K562 (cell line): ENCODE measurements around the gene CCDC33. TPM values are rescaled to one million over a fixed set of nuclear protein-coding genes. Genes with fewer than 3 reads are reported as not detected.

Experiments used
- ATAC-seq: fragments of 200-7000 bp; cut with Tn5 transposase; 3 replicates; pipeline ENCODE4 v1.9.1; 2020; ENCODE audit warnings: moderate library complexity
- BruUV-seq: library from RNA; stranded (reverse); fragments of 400-500 nt; replicated peaks from 2 replicates; lab custom pipeline; 2021; lab: Mats Ljungman, UMichigan
- CTCF ChIA-PET: fragments of 300-600 bp; formaldehyde crosslinking; extraction: SDS; loops from one replicate; lab custom pipeline; 2021; ENCODE audit warnings: low intra/inter-chr PET ratio; lab: Yijun Ruan, JAX
- POLR2A ChIA-PET: fragments of 300-600, 350-650 bp; sonication (Branson Sonifier 250); formaldehyde crosslinking; extraction: SDS; loops from one replicate; lab custom pipeline; 2021; ENCODE audit warnings: antibody characterized with exemption, inconsistent platforms; lab: Yijun Ruan, JAX
- DNase-seq, 4 experiments: peaks; one replicate each; pipeline versions ENCODE4 v3.0.0 to v3.0.0-alpha.2; 2011 to 2018; ENCODE audit warnings: low spot score in 3 of 4, mixed read lengths in 3 of 4; ENCODE audit errors: extremely low read depth in 1 of 4
- FAIRE-seq: peaks from 2 replicates; lab custom pipeline; 2011; peaks lifted over from hg19 to GRCh38; lab: Jason Lieb, UNC
- H2AFZ ChIP-seq: 2 replicates; pipeline ENCODE4 v1.6.0; 2011; ENCODE audit warnings: low read depth, low read length, control low read depth, inconsistent platforms
- H3K27ac ChIP-seq: fragments of 200-600 bp; 3 replicates; pipeline ENCODE4 v1.8.0; 2011; ENCODE audit warnings: low read depth, mild to moderate bottlenecking, control low read depth, inconsistent platforms, low read length, moderate library complexity, mixed read lengths; ENCODE audit errors: extremely low read depth
- H3K27me3 ChIP-seq, 2 experiments: fragments of 300-600 bp in 1 of 2; 2 replicates in 1 of 2; 3 replicates in 1 of 2; pipeline versions ENCODE4 v1.6.0 to v1.8.0; 2011; ENCODE audit warnings: inconsistent platforms in 2 of 2, low read length in 2 of 2, mild to moderate bottlenecking in 1 of 2, mixed read lengths in 1 of 2, moderate library complexity in 1 of 2; ENCODE audit not compliant: control insufficient read depth in 2 of 2, insufficient read depth in 2 of 2
- H3K36me3 ChIP-seq: fragments of 300-600 bp; 3 replicates; pipeline ENCODE4 v1.8.0; 2011; ENCODE audit warnings: mild to moderate bottlenecking, low read length, inconsistent platforms; ENCODE audit not compliant: control insufficient read depth, insufficient read depth
- H3K4me1 ChIP-seq, 2 experiments: fragments of 200-600 bp in 1 of 2; replicated peaks in 1 of 2; 2 replicates in 1 of 2; 3 replicates in 1 of 2; pipeline versions ENCODE4 v1.5.1 to v1.8.0; 2011; ENCODE audit warnings: inconsistent platforms in 2 of 2, low read length in 2 of 2, mild to moderate bottlenecking in 1 of 2, mixed read lengths in 1 of 2, moderate library complexity in 1 of 2; ENCODE audit not compliant: control insufficient read depth in 2 of 2, insufficient read depth in 2 of 2
- H3K4me2 ChIP-seq: 2 replicates; pipeline ENCODE4 v1.6.1; 2011; ENCODE audit warnings: low read length, control low read depth, inconsistent platforms, mixed read lengths; ENCODE audit not compliant: insufficient read depth
- H3K4me3 ChIP-seq: fragments of 200-600 bp; sonication (generic), shearing (Covaris generic); 2 replicates; pipeline ENCODE4 v1.5.1; 2016; ENCODE audit warnings: control low read depth, inconsistent platforms
- H3K79me2 ChIP-seq: fragments of 200-600 bp; 3 replicates; pipeline ENCODE4 v1.8.0; 2011; ENCODE audit warnings: low read length, inconsistent platforms; ENCODE audit not compliant: control insufficient read depth, insufficient read depth
- H3K9ac ChIP-seq, 2 experiments: 2 replicates each; pipeline versions ENCODE4 v1.6.0 to v1.6.1; 2011; ENCODE audit warnings: low read depth in 2 of 2, low read length in 2 of 2, control low read depth in 1 of 2, inconsistent platforms in 1 of 2, mild to moderate bottlenecking in 1 of 2, mixed read lengths in 1 of 2; ENCODE audit not compliant: insufficient read depth in 1 of 2
- H3K9me1 ChIP-seq: one replicate; pipeline ENCODE4 v1.6.0; 2011; ENCODE audit warnings: inconsistent platforms, mild to moderate bottlenecking, low read length, moderate library complexity; ENCODE audit not compliant: control insufficient read depth, insufficient read depth
- H3K9me3 ChIP-seq: replicated peaks from 2 replicates; pipeline ENCODE4 v1.5.1; 2011; ENCODE audit warnings: low read depth, low read length, inconsistent platforms; ENCODE audit not compliant: control insufficient read depth, insufficient read depth
- H4K20me1 ChIP-seq: replicated peaks from 2 replicates; pipeline ENCODE4 v1.6.1; 2011; ENCODE audit warnings: low read length, inconsistent platforms, mixed read lengths; ENCODE audit not compliant: control insufficient read depth, insufficient read depth
- BRD4 ChIP-seq: fragments of 200-600 bp; sonication (generic); IDR thresholded peaks from 2 replicates; pipeline ENCODE4 v1.6.1; 2017; ENCODE audit warnings: inconsistent platforms
- CBFA2T2 ChIP-seq: fragments of 450-650 bp; conservative IDR thresholded peaks from 2 replicates; pipeline ENCODE4 v1.6.1; 2017; ENCODE audit warnings: mild to moderate bottlenecking
- DMBX1 ChIP-seq: fragments of 250-450 bp; sonication (Bioruptor Pico); IDR thresholded peaks from 2 replicates; pipeline ENCODE4 v1.8.0; 2022; ENCODE audit warnings: inconsistent platforms, mild to moderate bottlenecking, moderate library complexity, borderline replicate concordance
- ETV6 ChIP-seq, 3 experiments: fragments of 150-350 bp in 1 of 3; sonication (generic) in 1 of 3; formaldehyde crosslinking in 1 of 3; IDR thresholded peaks; 2 replicates each; pipeline versions ENCODE4 v1.6.1 to v1.8.0; 2014 to 2022; ENCODE audit warnings: borderline replicate concordance in 2 of 3, low read depth in 2 of 3, antibody characterized with exemption in 1 of 3, low read length in 1 of 3, mild to moderate bottlenecking in 1 of 3, missing genetic modification reagents in 1 of 3
- KLF16 ChIP-seq: IDR thresholded peaks from 2 replicates; pipeline ENCODE4 v1.6.1; 2016; ENCODE audit warnings: antibody characterized with exemption
- MCM2 ChIP-seq: fragments of 450-650 bp; IDR thresholded peaks from 2 replicates; pipeline ENCODE4 v1.6.1; 2017; ENCODE audit warnings: low read depth, mild to moderate bottlenecking
- NBN ChIP-seq: fragments of 450-650 bp; IDR thresholded peaks from 2 replicates; pipeline ENCODE4 v1.6.1; 2016; ENCODE audit warnings: low read depth, mild to moderate bottlenecking
- NKRF ChIP-seq: fragments of 450-650 bp; IDR thresholded peaks from 2 replicates; pipeline ENCODE4 v1.6.1; 2016; ENCODE audit warnings: borderline replicate concordance
- SMARCE1 ChIP-seq: fragments of 450-650 bp; IDR thresholded peaks from 2 replicates; pipeline ENCODE4 v1.7.1; 2016; ENCODE audit warnings: mild to moderate bottlenecking
- THAP12 ChIP-seq: fragments of 250-450 bp; sonication (Bioruptor Pico); IDR thresholded peaks from 2 replicates; pipeline ENCODE4 v1.9.0; 2021; ENCODE audit warnings: mild to moderate bottlenecking, inconsistent platforms
- ZNF134 ChIP-seq: fragments of 250-450 bp; sonication (Bioruptor Pico); conservative IDR thresholded peaks from 2 replicates; pipeline ENCODE4 v1.4.0; 2020
- ZNF41 ChIP-seq: fragments of 250-450 bp; sonication (Bioruptor Pico); conservative IDR thresholded peaks from 2 replicates; pipeline ENCODE4 v1.4.0; 2020; ENCODE audit warnings: mild to moderate bottlenecking
- ZNF507 ChIP-seq: conservative IDR thresholded peaks from 2 replicates; pipeline ENCODE4 v1.6.1; 2017; ENCODE audit warnings: missing genetic modification characterization, missing compliant biosample characterization
- in situ Hi-C: fragments of 300-500 bp; cut with MboI; formaldehyde crosslinking; loops from 4 replicates; pipeline ENCODE4 v1.15.0; 2018; ENCODE audit warnings: inconsistent platforms, mixed read lengths
- intact Hi-C: fragments of 100-400 bp; cut with micrococcal nuclease; formaldehyde crosslinking; loops from 2 replicates; pipeline ENCODE4 v1.14.2; 2022
- polyA plus RNA-seq, 8 experiments: library from polyadenylated mRNA; depleted of rRNA in 4 of 8; stranded (reverse) in 5 of 8; unstranded in 3 of 8; fragments of >200 nt; fragmentation: Nextera tagmentation in 2 of 8; fragmentation: Illumina TruSeq in 1 of 8; extraction: Ambion mirVana in 2 of 8; extraction: Trizol in 1 of 8; gene quantifications; 2 replicates each; pipeline versions ENCODE4 v1.2.1 to v1.2.3, GENCODE V29; 2011 to 2014; ENCODE audit warnings: inconsistent platforms in 1 of 8, missing spikeins in 1 of 8
- total RNA-seq, 7 experiments: library from RNA; depleted of rRNA in 6 of 7; stranded (reverse); fragments of >200 nt in 6 of 7; fragmentation: Illumina TruSeq in 2 of 7; extraction: Trizol in 2 of 7; gene quantifications; 2 replicates each; pipeline versions ENCODE4 v1.2.1 to v1.2.3, GENCODE V29; 2011 to 2021; ENCODE audit warnings: low replicate concordance in 1 of 7

CCDC33 gene
- total and polyA plus RNA-seq, 9 of the 15 experiments (the other 6 are each of a cell fraction or from before 2014, with no cell fraction given), result 0.08 to 1.1 (median 0.15) TPM; not detected in 4

GRCh38 chr15:74289671-74290070, 53.5 kb downstream of the CCDC33 start:
- Histone ChIP-seq H3K79me2 (no peaks in the 10 kb centered on the region), H3K27me3 (peaks cover 0 to 15% of the 10 kb centered on the region in 2 experiments; a peak in 1 of 5 replicates), H3K4me3 (no peak overlapping the region), H4K20me1 (peaks cover 18% of the 10 kb centered on the region), H3K4me1 (peaks cover 5 to 13% of the 10 kb centered on the region in 2 experiments; a peak in 4 of 5 replicates), H3K9me3 (no peaks in the 10 kb centered on the region), H2AFZ (no peak overlapping the region), H3K36me3 (no peaks in the 10 kb centered on the region), H3K27ac (no peak overlapping the region), H3K4me2 (no peak overlapping the region), H3K9ac (no peak overlapping the region), H3K9me1 (peaks cover 3% of the 10 kb centered on the region)
- BruUV-seq, result no TSS peak
- TF ChIP-seq ZNF134 (CRISPR knock-in tag), result no peak
- no peak for TF ChIP-seq KLF16
- TF ChIP-seq ZNF41, result no peak
- no peak for TF ChIP-seq CBFA2T2
- TF ChIP-seq SMARCE1, result no peak
- FAIRE-seq (no peak), ATAC-seq (no peak), DNase-seq (no peak)
- intact Hi-C loops (loop anchor here (10.0 kb wide), 1 partner anchor 45 kb away; no protein-coding TSS in a partner anchor), in situ Hi-C loops (loop anchor here (25.0 kb wide), 1 partner anchor 1652 kb away; no protein-coding TSS in a partner anchor)
- ChIA-PET CTCF (no interaction called here), POLR2A (no interaction called here)

- CTCF ChIA-PET, result interaction anchor here (0.6 kb wide), 1 partner anchor 19 kb away, joined by 4 read pairs; no protein-coding TSS in a partner anchor
- Histone ChIP-seq H3K4me2 (no peak overlapping the region), H3K4me3 (no peak overlapping the region), H3K9ac (no peak overlapping the region), H3K4me1 (peaks cover 5 to 13% of the 10 kb centered on the region in 2 experiments; a peak in 4 of 5 replicates), H3K79me2 (no peaks in the 10 kb centered on the region), H3K36me3 (no peaks in the 10 kb centered on the region), H3K9me3 (no peaks in the 10 kb centered on the region), H3K9me1 (peaks cover 3% of the 10 kb centered on the region), H3K27ac (no peak overlapping the region), H4K20me1 (peaks cover 21% of the 10 kb centered on the region), H2AFZ (no peak overlapping the region), H3K27me3 (0 out of 5 replicates have a peak, but pooled peaks cover 0 to 6% of the 10 kb centered on the region in 2 experiments)
- in situ Hi-C loops (loop anchor here (25.0 kb wide), 1 partner anchor 1653 kb away; no protein-coding TSS in a partner anchor), intact Hi-C loops (loop anchor here (10.0 kb wide), 1 partner anchor 46 kb away; no protein-coding TSS in a partner anchor)
- POLR2A ChIA-PET, result interaction anchor here (0.7 to 1.0 kb wide), 2 partner anchors 29 to 144 kb away, joined by 3 read pairs; no protein-coding TSS in a partner anchor
- DNase-seq (no peak), ATAC-seq (no peak), FAIRE-seq (no peak)
- BruUV-seq, result no TSS peak
- TF ChIP-seq NKRF (no peak), THAP12 (CRISPR knock-in tag) (no peak), NBN (no peak), MCM2 (no peak), BRD4 (no peak), ZNF507 (tag) (no peak), DMBX1 (CRISPR knock-in tag) (no peak), ETV6 (IDR thresholded peaks at IDR 0.05; ENCODE audit: borderline replicate concordance in 1 of 2, low read depth in 2 of 2, low read length in 1 of 2) (no peak), ETV6 (CRISPR knock-in tag; IDR thresholded peaks at IDR 0.05; ENCODE audit: borderline replicate concordance) (no peak)
These were observed 54.5 kb downstream of the CCDC33 start for GRCh38 chr15:74290645-74291044.
